ENCODE data around the gene LIME1. TPM values are rescaled to one million over a fixed set of nuclear protein-coding genes. Genes with fewer than 3 reads are reported as not detected.

The LIME1 gene
- total RNA-seq, 1 donor from 2014 or later: 32.4 TPM

DNA sequence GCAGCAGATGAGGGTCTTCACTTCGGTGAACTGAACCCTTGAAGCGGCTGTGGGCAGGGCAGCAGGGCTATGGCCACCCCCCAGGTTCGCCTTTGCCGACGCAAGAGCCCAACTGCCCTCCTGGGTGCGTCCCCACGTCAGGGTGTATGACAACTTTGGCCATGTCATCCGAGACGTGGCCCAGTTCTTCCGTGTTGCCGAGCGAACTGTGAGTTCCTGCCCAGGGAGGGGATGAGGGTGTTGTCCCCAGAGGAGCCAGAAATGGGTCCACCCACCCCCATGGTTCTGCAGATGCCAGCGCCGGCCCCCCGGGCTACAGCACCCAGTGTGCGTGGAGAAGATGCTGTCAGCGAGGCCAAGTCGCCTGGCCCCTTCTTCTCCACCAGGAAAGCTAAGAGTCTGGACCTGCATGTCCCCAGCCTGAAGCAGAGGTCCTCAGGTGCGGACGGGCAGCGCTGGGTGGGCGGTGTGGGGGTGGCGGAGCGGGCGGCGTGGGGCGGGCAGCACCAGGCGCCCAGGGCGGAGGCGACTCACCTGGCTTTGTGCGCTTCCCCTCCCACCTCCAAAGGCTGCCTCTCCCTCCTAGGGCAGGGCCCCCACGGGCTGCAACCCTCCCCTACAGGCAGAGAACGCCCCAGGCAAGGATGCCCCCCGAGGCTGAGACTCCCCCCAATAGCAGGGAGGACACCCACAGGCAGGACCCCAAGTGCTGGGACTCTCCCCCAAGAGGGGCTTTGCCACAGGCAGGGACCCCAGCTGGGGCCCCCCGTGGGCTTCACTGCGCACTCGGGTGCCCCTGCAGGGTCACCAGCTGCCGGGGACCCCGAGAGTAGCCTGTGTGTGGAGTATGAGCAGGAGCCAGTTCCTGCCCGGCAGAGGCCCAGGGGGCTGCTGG lies 46.2 kb upstream of the LIME1 start:
- Histone ChIP-seq H3K4me1 (peaks cover 33% of the 10 kb centered on the region), H3K4me3 (no peak overlapping the region), H3K27ac (no peak overlapping the region), H3K27me3 (no peaks in the 10 kb centered on the region), H3K36me3 (no peaks in the 10 kb centered on the region), H3K9me3 (no peaks in the 10 kb centered on the region)
- TF ChIP-seq, protein P1, sequence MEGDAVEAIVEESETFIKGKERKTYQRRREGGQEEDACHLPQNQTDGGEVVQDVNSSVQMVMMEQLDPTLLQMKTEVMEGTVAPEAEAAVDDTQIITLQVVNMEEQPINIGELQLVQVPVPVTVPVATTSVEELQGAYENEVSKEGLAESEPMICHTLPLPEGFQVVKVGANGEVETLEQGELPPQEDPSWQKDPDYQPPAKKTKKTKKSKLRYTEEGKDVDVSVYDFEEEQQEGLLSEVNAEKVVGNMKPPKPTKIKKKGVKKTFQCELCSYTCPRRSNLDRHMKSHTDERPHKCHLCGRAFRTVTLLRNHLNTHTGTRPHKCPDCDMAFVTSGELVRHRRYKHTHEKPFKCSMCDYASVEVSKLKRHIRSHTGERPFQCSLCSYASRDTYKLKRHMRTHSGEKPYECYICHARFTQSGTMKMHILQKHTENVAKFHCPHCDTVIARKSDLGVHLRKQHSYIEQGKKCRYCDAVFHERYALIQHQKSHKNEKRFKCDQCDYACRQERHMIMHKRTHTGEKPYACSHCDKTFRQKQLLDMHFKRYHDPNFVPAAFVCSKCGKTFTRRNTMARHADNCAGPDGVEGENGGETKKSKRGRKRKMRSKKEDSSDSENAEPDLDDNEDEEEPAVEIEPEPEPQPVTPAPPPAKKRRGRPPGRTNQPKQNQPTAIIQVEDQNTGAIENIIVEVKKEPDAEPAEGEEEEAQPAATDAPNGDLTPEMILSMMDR (IDR thresholded peaks at IDR 0.05): no peak
- no peak for TF ChIP-seq POLR2AphosphoS5 (IDR thresholded peaks at IDR 0.05; ENCODE audit: insufficient read depth in 1 of 2, low read depth in 1 of 2)
- no peak for TF ChIP-seq POLR2A (IDR thresholded peaks at IDR 0.05)
- no peak for DNase-seq (ENCODE audit: extremely low spot score in 2 of 2)
- intact Hi-C loops (cut with DNase I): no loop called here

DNA sequence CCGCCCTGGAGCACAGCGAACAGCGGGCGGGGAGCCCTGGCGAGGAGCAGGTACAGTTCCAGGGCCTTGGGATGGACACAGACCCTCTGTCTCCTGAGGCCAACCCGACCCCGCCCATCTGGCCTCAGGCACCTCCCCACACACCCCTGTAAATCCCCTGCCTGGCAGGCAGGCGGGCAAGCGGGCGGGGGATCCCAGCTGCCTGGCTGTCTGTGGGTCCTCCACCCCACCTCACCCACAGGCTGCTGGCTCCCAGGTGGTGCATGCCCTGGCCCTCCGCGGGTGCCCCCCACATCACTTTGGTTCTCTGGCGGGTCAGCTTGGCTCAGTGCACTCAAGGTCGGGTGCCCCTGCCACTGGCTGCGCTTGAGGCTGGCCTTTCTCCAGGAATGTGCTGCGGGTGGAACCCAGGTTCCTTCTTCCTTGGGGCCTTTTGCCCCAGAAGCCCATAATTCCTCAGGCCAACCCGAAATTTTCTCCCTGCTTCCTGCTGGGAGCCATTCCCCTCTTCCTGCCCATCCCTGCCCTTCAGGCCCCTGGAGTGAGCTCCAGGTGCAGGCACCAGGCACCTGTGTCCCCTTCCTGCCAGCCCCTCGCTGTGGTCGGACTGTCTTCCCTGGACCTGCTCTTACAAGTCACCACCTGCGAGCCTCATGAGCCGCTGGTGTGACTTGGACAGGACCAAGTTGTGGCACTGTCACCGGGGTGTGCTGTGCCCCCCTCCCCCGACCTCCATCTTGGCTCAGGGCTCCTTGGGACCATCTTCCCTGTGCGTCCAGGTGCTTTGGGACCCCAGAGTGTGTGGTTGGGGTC lies 45.4 kb upstream of the LIME1 start:
- TF ChIP-seq POLR2A (IDR thresholded peaks at IDR 0.05): no peak
- TF ChIP-seq, protein P1 (IDR thresholded peaks at IDR 0.05): no peak
- no peak for TF ChIP-seq POLR2AphosphoS5 (IDR thresholded peaks at IDR 0.05; ENCODE audit: insufficient read depth in 1 of 2, low read depth in 1 of 2)
- no peak for DNase-seq (ENCODE audit: extremely low spot score in 2 of 2)
- Histone ChIP-seq H3K9me3 (no peaks in the 10 kb centered on the region), H3K27ac (no peak overlapping the region), H3K36me3 (no peaks in the 10 kb centered on the region), H3K4me1 (peaks cover 28% of the 10 kb centered on the region), H3K27me3 (no peaks in the 10 kb centered on the region), H3K4me3 (no peak overlapping the region)
- intact Hi-C loops (cut with DNase I): no loop called here

DNA sequence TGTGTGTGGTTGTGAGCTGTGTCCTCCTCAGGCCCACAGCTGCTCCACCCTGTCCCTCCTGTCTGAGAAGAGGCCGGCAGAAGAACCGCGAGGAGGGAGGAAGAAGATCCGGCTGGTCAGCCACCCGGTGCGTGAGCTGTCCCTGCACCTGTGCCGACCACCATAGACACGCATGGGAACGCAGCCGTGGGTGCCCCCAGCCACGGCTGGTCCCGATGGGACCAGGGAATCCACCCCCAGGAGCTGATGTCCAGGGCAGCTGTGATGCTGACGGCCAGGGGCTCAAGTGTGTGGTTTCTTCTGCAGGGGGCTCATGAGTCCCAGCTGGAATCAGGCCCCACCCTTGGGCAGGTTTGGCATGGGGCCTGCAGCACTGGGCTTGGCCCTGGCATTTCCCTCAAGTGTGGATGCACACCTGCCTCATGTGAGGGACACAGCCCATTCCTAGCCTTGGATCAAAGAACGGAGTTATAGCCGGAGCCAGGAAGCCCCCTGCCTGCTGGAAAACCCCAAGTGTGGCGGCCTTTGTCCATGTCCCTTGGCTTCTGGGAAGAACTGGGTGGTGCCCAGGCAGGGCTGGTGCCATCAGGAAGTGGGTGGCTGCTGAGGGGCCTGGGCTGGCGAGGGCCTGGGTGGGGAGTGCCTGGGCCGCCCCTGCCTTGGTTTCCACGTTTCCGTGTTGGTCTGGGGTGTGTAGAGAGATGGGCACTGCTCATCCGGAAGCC lies 44.6 kb upstream of the LIME1 start:
- no peaks in the 10 kb centered on the region for H3K9me3 ChIP-seq
- peaks cover 28% of the 10 kb centered on the region for H3K4me1 ChIP-seq
- intact Hi-C loops (cut with DNase I): no loop called here
- DNase-seq (ENCODE audit: extremely low spot score in 2 of 2): no peak
- no peak for TF ChIP-seq POLR2A (IDR thresholded peaks at IDR 0.05)
- TF ChIP-seq POLR2AphosphoS5 (IDR thresholded peaks at IDR 0.05; ENCODE audit: insufficient read depth in 1 of 2, low read depth in 1 of 2): no peak
- TF ChIP-seq, protein P1 (IDR thresholded peaks at IDR 0.05): no peak
- no peak overlapping the region for H3K4me3 ChIP-seq
- no peaks in the 10 kb centered on the region for H3K27me3 ChIP-seq
- no peak overlapping the region for H3K27ac ChIP-seq
- H3K36me3 ChIP-seq: no peaks in the 10 kb centered on the region

DNA sequence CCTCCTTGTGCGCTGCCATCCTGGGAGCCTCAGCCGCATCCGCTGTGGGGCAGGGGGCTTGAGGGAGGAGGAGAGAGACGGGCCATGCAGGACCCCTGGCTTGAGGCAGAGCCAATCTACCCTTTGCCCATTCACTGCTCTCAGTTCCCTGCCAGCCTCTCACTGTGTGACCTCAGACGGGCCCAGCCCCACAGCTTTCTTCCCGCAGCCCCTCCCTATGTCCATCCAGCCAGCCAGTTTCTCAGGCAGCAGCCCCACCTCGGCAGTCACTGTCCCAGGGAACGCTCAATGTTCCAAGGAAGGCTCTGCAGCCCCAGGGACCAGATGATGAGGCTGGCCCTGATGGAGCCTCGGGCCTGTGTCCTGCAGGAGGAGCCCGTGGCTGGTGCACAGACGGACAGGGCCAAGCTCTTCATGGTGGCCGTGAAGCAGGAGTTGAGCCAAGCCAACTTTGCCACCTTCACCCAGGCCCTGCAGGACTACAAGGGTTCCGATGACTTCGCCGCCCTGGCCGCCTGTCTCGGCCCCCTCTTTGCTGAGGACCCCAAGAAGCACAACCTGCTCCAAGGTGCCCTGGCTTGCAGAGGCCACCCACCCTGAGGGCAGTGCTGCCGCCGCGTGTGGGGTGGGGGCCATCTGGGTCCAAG lies 43.9 kb upstream of the LIME1 start:
- Histone ChIP-seq H3K27me3 (no peaks in the 10 kb centered on the region), H3K4me1 (peaks cover 28% of the 10 kb centered on the region), H3K4me3 (no peak overlapping the region), H3K27ac (no peak overlapping the region), H3K9me3 (no peaks in the 10 kb centered on the region), H3K36me3 (no peaks in the 10 kb centered on the region)
- intact Hi-C loops (cut with DNase I): no loop called here
- no peak for DNase-seq (ENCODE audit: extremely low spot score in 2 of 2)
- peak in 1 of 2 donors; percentile 12 for TF ChIP-seq POLR2AphosphoS5 (IDR thresholded peaks at IDR 0.05; ENCODE audit: insufficient read depth in 1 of 2, low read depth in 1 of 2)
- no peak for TF ChIP-seq POLR2A (IDR thresholded peaks at IDR 0.05)

All from vagina (tissue), 2 donors.